GM18873 (cell line): Measurements from ENCODE around the gene TRIM67.
"Not testable (repeated sequence)": the region's sequence is repeated elsewhere in the genome, so short reads cannot be mapped to it uniquely, and the experiment has no call there.

ENCODE experiments used
- ATAC-seq: cut with Tn5 transposase; IDR thresholded peaks from one replicate; pipeline ENCODE4 v1.9.1; 2021; ENCODE audit warnings: mild to moderate bottlenecking, moderate library complexity, moderate number of reproducible peaks; ENCODE audit not compliant: unreplicated experiment, low FRiP score

Gene TRIM67

GRCh38 chr1:231201979-231202633, 40.2 kb downstream of the TRIM67 start:
- ATAC-seq: no peak

- no peak for ATAC-seq
Measured at GRCh38 chr1:231203259-231204057, 41.6 kb downstream of the TRIM67 start.

- no peak for ATAC-seq
Measured at GRCh38 chr1:231206856-231207255, 45.0 kb downstream of the TRIM67 start.

GRCh38 chr1:231207437-231207836, 45.6 kb downstream of the TRIM67 start:
- ATAC-seq: no peak

- ATAC-seq: no peak
Measured at GRCh38 chr1:231208980-231209379, 47.1 kb downstream of the TRIM67 start.

GRCh38 chr1:231209531-231209930, 47.7 kb downstream of the TRIM67 start:
- no peak for ATAC-seq

- no peak for ATAC-seq
Measured at GRCh38 chr1:231210126-231210525, 48.3 kb downstream of the TRIM67 start.

GRCh38 chr1:231211005-231211857, 49.4 kb downstream of the TRIM67 start:
- ATAC-seq: peak; percentile 91

- not testable (repeated sequence) for ATAC-seq
Measured at GRCh38 chr1:231212301-231212700, 50.4 kb downstream of the TRIM67 start.

- ATAC-seq: no peak
Measured at GRCh38 chr1:231213831-231214573, 52.1 kb downstream of the TRIM67 start.

GRCh38 chr1:231214918-231215680, 53.2 kb downstream of the TRIM67 start:
- no peak for ATAC-seq

- no peak for ATAC-seq
Measured at GRCh38 chr1:231215681-231216385, 54.0 kb downstream of the TRIM67 start.

GRCh38 chr1:231216498-231216897, 54.6 kb downstream of the TRIM67 start:
- ATAC-seq: no peak

GRCh38 chr1:231217056-231217455, 55.2 kb downstream of the TRIM67 start:
- no peak for ATAC-seq

GRCh38 chr1:231218078-231218477, 56.2 kb downstream of the TRIM67 start:
- no peak for ATAC-seq

GRCh38 chr1:231219422-231220401, 57.9 kb downstream of the TRIM67 start:
- no peak for ATAC-seq

GRCh38 chr1:231220801-231221200, 58.9 kb downstream of the TRIM67 start:
- ATAC-seq: no peak

GRCh38 chr1:231226156-231226555, 64.3 kb downstream of the TRIM67 start:
- no peak for ATAC-seq
